Effector memory CD4-positive, alpha-beta T cell (primary cell): ENCODE data around the gene ZBTB7B.

Experiments
- DNase-seq, 3 donors: peaks; one replicate each; pipeline ENCODE4 v3.0.0-alpha.2; 2020
- H3K27ac ChIP-seq: 2 replicates; pipeline ENCODE4 v1.7.0; 2013; ENCODE audit warnings: mild to moderate bottlenecking, low read length, moderate library complexity; ENCODE audit not compliant: insufficient read depth, poor library complexity, severe bottlenecking
- H3K27me3 ChIP-seq: replicated peaks from 2 replicates; pipeline ENCODE4 v1.7.0; 2013; ENCODE audit warnings: mild to moderate bottlenecking, low read length; ENCODE audit not compliant: insufficient read depth, control insufficient read depth, poor library complexity, severe bottlenecking
- H3K36me3 ChIP-seq: 2 replicates; pipeline ENCODE4 v1.7.0; 2013; ENCODE audit warnings: mild to moderate bottlenecking, low read length, moderate library complexity; ENCODE audit not compliant: control insufficient read depth, insufficient read depth
- H3K4me1 ChIP-seq: 2 replicates; pipeline ENCODE4 v1.7.0; 2013; ENCODE audit warnings: low read length, mild to moderate bottlenecking; ENCODE audit not compliant: control insufficient read depth, insufficient read depth, poor library complexity, severe bottlenecking
- H3K4me3 ChIP-seq: 2 replicates; pipeline ENCODE4 v1.7.0; 2013; ENCODE audit warnings: low read length, low read depth, mild to moderate bottlenecking; ENCODE audit not compliant: insufficient read depth, poor library complexity, severe bottlenecking
- H3K9me3 ChIP-seq: 2 replicates; pipeline ENCODE4 v1.7.0; 2013; ENCODE audit warnings: mild to moderate bottlenecking, low read length, moderate library complexity; ENCODE audit not compliant: control insufficient read depth

The ZBTB7B gene

DNA sequence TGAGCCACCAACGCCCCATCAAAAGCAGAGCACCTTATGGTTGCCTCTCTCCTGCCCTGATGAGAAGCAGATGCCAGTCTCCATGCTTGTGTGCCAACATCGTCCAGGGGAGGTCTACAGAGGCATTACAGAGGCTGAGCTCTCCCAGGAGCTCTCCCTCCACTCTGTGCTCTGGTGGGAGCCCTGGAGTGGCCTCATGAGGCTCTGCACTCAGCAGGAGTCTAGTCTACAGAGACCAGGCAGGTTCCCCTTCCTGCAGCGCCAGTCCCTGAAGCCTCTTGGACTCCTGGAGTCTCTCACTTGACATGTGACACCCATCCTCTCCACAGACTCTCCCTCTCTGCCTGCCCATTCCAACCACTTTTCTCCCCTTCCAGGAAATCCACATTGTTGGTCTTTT is 34.4 kb downstream of the ZBTB7B start:
- H3K27ac ChIP-seq, result no peak overlapping the region
- no peak overlapping the region for H3K4me3 ChIP-seq
- no peaks in the 10 kb centered on the region for H3K9me3 ChIP-seq
- no peak for DNase-seq
- no peaks in the 10 kb centered on the region for H3K36me3 ChIP-seq
- H3K4me1 ChIP-seq, result no peaks in the 10 kb centered on the region
- H3K27me3 ChIP-seq, result no peaks in the 10 kb centered on the region

DNA sequence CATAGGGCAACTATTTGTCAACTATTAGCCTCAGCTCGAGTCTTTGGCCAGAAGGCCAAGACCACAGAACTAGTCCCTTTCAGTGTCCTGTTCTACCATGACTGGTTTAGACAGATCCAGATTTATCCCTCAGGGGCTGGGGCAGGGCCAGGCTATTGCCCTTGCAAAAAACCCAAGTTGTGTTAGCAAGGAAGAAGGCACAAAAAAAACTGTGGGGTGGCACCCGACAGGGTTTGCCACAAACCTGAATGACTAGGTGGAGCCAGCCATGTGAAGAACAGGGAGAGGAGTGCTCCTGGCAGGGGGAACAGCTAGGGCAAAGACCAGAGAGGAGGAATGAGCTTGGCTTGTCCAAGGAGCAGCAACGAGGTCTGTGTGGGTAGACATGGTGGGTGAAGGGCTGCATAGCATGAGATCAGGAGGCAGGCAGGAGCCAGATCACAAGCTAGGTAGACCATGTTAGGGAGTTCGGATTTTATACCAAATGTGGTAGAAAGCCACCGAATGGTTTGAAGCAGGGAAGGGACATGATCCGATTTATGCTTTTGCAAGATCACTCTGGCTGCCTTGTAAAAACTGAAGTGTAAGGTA is 35.3 kb downstream of the ZBTB7B start:
- Histone ChIP-seq H3K4me3 (no peak overlapping the region), H3K27me3 (no peaks in the 10 kb centered on the region), H3K4me1 (no peaks in the 10 kb centered on the region), H3K27ac (no peak overlapping the region), H3K36me3 (no peaks in the 10 kb centered on the region), H3K9me3 (no peaks in the 10 kb centered on the region)
- DNase-seq, result no peak

- DNase-seq, result no peak
- Histone ChIP-seq H3K27me3 (no peaks in the 10 kb centered on the region), H3K9me3 (no peaks in the 10 kb centered on the region), H3K4me1 (no peaks in the 10 kb centered on the region), H3K27ac (no peak overlapping the region), H3K4me3 (no peak overlapping the region), H3K36me3 (no peaks in the 10 kb centered on the region)
Measured at GRCh38 chr1:155038602-155039307, 36.2 kb downstream of the ZBTB7B start.

DNA sequence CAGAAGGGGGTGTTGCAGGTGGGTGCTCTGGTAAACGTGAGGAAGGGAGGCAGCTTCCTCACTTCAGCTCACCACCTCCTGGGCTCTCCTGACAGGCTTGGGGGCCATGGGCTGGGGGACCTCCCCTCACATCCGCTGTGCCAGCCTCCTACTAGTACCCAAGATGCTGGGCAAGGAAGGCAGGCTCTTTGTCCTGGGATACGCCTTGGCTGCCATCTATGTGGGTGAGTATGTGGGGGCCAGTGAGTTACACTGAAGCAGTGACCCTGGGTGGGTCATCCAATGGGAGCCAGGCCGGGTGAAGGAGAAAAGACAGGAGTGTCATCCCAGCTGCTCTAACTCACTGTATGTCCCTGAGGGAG is 36.7 kb downstream of the ZBTB7B start:
- DNase-seq, result no peak
- Histone ChIP-seq H3K9me3 (no peaks in the 10 kb centered on the region), H3K36me3 (no peaks in the 10 kb centered on the region), H3K27me3 (no peaks in the 10 kb centered on the region), H3K27ac (no peak overlapping the region), H3K4me3 (no peak overlapping the region), H3K4me1 (no peaks in the 10 kb centered on the region)

DNA sequence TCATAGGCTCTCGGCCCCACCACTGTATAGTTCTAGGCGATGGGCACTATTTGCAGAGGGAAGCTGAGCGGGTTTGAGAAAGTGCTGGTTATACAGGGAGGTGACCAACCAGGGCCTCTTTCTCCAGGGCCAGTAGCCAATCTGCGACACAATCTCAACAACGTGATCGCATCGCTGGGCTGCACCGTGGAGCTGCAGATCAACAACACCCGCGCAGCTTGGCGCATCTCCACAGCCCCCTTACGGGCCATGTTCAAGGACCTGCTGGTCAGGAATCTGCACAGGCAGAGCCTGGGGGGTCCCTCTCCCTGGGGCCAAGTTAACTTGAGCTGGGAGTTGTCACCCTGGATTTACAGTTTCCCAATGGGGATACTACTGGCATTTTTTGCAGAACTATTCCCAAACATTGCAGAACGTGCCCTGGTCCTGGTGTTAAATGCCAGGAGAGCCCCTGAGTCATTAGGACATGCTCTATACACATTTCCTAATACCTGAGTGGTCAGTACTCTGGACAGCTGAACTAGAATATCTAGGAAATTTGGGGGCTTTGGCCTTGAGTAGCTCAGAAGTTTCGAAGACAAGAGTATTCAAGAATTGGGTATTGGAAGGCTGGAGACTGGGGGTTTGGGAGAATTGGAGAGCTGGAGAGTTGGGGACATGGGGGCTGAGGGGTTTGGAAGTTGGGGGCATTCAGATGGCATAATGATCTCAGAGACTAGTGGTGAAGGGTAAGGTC is 37.9 kb downstream of the ZBTB7B start:
- H3K36me3 ChIP-seq, result no peaks in the 10 kb centered on the region
- no peak overlapping the region for H3K27ac ChIP-seq
- no peaks in the 10 kb centered on the region for H3K9me3 ChIP-seq
- H3K4me1 ChIP-seq, result no peaks in the 10 kb centered on the region
- no peaks in the 10 kb centered on the region for H3K27me3 ChIP-seq
- DNase-seq, result no peak
- H3K4me3 ChIP-seq, result no peak overlapping the region

- Histone ChIP-seq H3K9me3 (no peaks in the 10 kb centered on the region), H3K4me3 (no peak overlapping the region), H3K36me3 (no peaks in the 10 kb centered on the region), H3K4me1 (no peaks in the 10 kb centered on the region), H3K27ac (no peak overlapping the region), H3K27me3 (no peaks in the 10 kb centered on the region)
- DNase-seq, result no peak
Measured at GRCh38 chr1:155042789-155043188, 40.2 kb downstream of the ZBTB7B start.

DNA sequence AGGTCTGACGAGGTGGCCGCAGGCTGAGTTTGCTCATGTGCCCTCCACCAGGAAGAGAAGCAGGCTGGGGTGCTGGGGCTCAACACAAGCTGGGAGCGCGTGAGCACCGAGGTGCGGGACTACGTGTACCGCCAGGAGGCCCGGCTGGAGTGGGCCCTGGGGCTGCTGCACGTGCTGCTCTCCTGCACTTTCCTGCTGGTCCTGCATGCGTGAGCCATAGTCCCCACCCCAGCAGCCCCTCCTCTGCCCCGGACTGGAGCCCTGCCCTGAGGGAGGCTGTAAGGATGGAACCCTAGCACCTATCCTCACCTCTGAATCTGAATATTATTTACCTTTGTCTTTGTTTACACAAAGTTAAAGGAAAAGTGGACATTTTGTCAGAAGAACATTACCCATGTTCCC is 40.7 kb downstream of the ZBTB7B start:
- Histone ChIP-seq H3K4me3 (no peak overlapping the region), H3K9me3 (no peaks in the 10 kb centered on the region), H3K27ac (no peak overlapping the region), H3K4me1 (no peaks in the 10 kb centered on the region), H3K36me3 (no peaks in the 10 kb centered on the region), H3K27me3 (no peaks in the 10 kb centered on the region)
- no peak for DNase-seq

- no peaks in the 10 kb centered on the region for H3K36me3 ChIP-seq
- no peaks in the 10 kb centered on the region for H3K9me3 ChIP-seq
- DNase-seq, result no peak
- H3K27me3 ChIP-seq, result no peaks in the 10 kb centered on the region
- H3K4me3 ChIP-seq, result no peak overlapping the region
- no peaks in the 10 kb centered on the region for H3K4me1 ChIP-seq
- H3K27ac ChIP-seq, result no peak overlapping the region
Measured at GRCh38 chr1:155043793-155044192, 41.2 kb downstream of the ZBTB7B start.

GRCh38 chr1:155044365-155044764 is 41.8 kb downstream of the ZBTB7B start:
- DNase-seq, result no peak
- Histone ChIP-seq H3K4me3 (no peak overlapping the region), H3K27ac (no peak overlapping the region), H3K9me3 (no peaks in the 10 kb centered on the region), H3K4me1 (no peaks in the 10 kb centered on the region), H3K36me3 (no peaks in the 10 kb centered on the region), H3K27me3 (no peaks in the 10 kb centered on the region)
